IPS-18c (cell line): ENCODE measurements around the gene RIOK3.
"Not testable (repeated sequence)": the region's sequence is repeated elsewhere in the genome, so short reads cannot be mapped to it uniquely, and the experiment has no call there.

ENCODE experiments used
- H3K4me3 ChIP-seq: 2 replicates; pipeline ENCODE4 v1.7.0; 2013; ENCODE audit warnings: low read depth, mild to moderate bottlenecking, low read length, moderate library complexity; ENCODE audit not compliant: insufficient read depth
- H3K9me3 ChIP-seq: one replicate; pipeline ENCODE4 v1.6.1; 2013; ENCODE audit warnings: mild to moderate bottlenecking, low read length, moderate library complexity; ENCODE audit not compliant: control insufficient read depth, insufficient read depth

RIOK3 gene

GRCh38 chr18:23452728-23453679 is at the start of gene RIOK3:
TSS of gene RIOK3 (plus strand) at chr18:23453287. CDS start at chr18:23453440, 153 bp downstream.
- Histone ChIP-seq H3K9me3 (no peaks in the 10 kb centered on the region), H3K4me3 (peak within 1 kb of the TSS; percentile 94)

GRCh38 chr18:23403310-23403709 is 49.8 kb upstream of the RIOK3 start:
- H3K4me3 ChIP-seq: no peak overlapping the region
- no peaks in the 10 kb centered on the region for H3K9me3 ChIP-seq

GRCh38 chr18:23405636-23406035 is 47.5 kb upstream of the RIOK3 start:
- Histone ChIP-seq H3K4me3 (no peak overlapping the region), H3K9me3 (no peaks in the 10 kb centered on the region)

- Histone ChIP-seq H3K9me3 (no peaks in the 10 kb centered on the region), H3K4me3 (no peak overlapping the region)
Observed at GRCh38 chr18:23406271-23406787, 46.8 kb upstream of the RIOK3 start.

- Histone ChIP-seq H3K4me3 (no peak overlapping the region), H3K9me3 (no peaks in the 10 kb centered on the region)
Observed at GRCh38 chr18:23412351-23412964, 40.6 kb upstream of the RIOK3 start.

- H3K4me3 ChIP-seq: no peak overlapping the region
Observed at GRCh38 chr18:23415515-23415914, 37.6 kb upstream of the RIOK3 start.

GRCh38 chr18:23416298-23416697 is 36.8 kb upstream of the RIOK3 start:
- no peaks in the 10 kb centered on the region for H3K9me3 ChIP-seq

More at GRCh38 chr18:23415515-23415914, 37.6 kb upstream of the RIOK3 start:
- H3K9me3 ChIP-seq: no peaks in the 10 kb centered on the region

GRCh38 chr18:23421277-23421676 is 31.8 kb upstream of the RIOK3 start:
- Histone ChIP-seq H3K9me3 (no peaks in the 10 kb centered on the region), H3K4me3 (no peak overlapping the region)

More at GRCh38 chr18:23416298-23416697, 36.8 kb upstream of the RIOK3 start:
- H3K4me3 ChIP-seq: no peak overlapping the region

- Histone ChIP-seq H3K9me3 (no peaks in the 10 kb centered on the region), H3K4me3 (no peak overlapping the region)
Observed at GRCh38 chr18:23422751-23423418, 30.2 kb upstream of the RIOK3 start.

GRCh38 chr18:23424616-23425015 is 28.5 kb upstream of the RIOK3 start:
- no peaks in the 10 kb centered on the region for H3K9me3 ChIP-seq

GRCh38 chr18:23428821-23429220 is 24.3 kb upstream of the RIOK3 start:
- Histone ChIP-seq H3K9me3 (no peaks in the 10 kb centered on the region), H3K4me3 (no peak overlapping the region)

More at GRCh38 chr18:23424616-23425015, 28.5 kb upstream of the RIOK3 start:
- no peak overlapping the region for H3K4me3 ChIP-seq

GRCh38 chr18:23429538-23429937 is 23.5 kb upstream of the RIOK3 start:
- not testable (repeated sequence) for H3K4me3 ChIP-seq, H3K9me3 ChIP-seq

GRCh38 chr18:23433360-23433759 is 19.7 kb upstream of the RIOK3 start:
- Histone ChIP-seq H3K9me3 (no peaks in the 10 kb centered on the region), H3K4me3 (no peak overlapping the region)

- H3K4me3 ChIP-seq: peak overlapping the region; percentile 68
- H3K9me3 ChIP-seq: no peaks in the 10 kb centered on the region
Observed at GRCh38 chr18:23437357-23438045, 15.6 kb upstream of the RIOK3 start.

GRCh38 chr18:23438046-23438377 is 15.1 kb upstream of the RIOK3 start:
- Histone ChIP-seq H3K9me3 (no peaks in the 10 kb centered on the region), H3K4me3 (peak overlapping the region; percentile 68; the same call in 1 of the 2 replicates)

- Histone ChIP-seq H3K4me3 (no peak overlapping the region), H3K9me3 (no peaks in the 10 kb centered on the region)
Observed at GRCh38 chr18:23438608-23439366, 14.3 kb upstream of the RIOK3 start.
